ENCODE measurements around the gene FCSK. TPM values are rescaled to one million over a fixed set of nuclear protein-coding genes. Genes with fewer than 3 reads are reported as not detected.

Gene FCSK
- total and polyA plus RNA-seq, 2 of the 13 experiments (the other 11 are each of a cell fraction or from before 2014, with no cell fraction given), result 9.1 to 19.2 TPM

DNA sequence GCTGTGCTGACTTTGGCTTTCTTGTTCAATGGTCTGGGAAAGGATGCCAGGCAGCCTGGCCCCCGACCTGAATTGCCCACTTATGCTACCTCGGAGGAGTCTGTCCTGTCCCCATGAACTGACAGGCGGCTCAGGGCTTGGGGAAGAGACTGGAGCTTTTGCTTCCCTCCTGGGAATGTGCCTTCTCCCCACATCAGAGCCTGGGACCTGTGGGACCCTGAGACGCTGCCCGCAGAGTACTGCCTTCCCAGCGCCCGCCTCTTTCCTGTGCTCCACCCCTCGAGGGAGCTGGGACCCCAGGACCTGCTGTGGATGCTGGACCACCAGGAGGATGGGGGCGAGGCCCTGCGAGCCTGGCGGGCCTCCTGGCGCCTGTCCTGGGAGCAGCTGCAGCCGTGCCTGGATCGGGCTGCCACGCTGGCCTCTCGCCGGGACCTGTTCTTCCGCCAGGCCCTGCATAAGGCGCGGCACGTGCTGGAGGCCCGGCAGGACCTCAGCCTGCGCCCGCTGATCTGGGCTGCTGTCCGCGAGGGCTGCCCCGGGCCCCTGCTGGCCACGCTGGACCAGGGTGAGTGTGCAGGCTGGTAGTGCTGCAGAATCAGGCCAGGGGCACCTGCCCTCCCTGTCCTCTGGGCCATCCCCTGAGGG is 18.5 kb downstream of the FCSK start (continued):
- TF ChIP-seq, protein P1, sequence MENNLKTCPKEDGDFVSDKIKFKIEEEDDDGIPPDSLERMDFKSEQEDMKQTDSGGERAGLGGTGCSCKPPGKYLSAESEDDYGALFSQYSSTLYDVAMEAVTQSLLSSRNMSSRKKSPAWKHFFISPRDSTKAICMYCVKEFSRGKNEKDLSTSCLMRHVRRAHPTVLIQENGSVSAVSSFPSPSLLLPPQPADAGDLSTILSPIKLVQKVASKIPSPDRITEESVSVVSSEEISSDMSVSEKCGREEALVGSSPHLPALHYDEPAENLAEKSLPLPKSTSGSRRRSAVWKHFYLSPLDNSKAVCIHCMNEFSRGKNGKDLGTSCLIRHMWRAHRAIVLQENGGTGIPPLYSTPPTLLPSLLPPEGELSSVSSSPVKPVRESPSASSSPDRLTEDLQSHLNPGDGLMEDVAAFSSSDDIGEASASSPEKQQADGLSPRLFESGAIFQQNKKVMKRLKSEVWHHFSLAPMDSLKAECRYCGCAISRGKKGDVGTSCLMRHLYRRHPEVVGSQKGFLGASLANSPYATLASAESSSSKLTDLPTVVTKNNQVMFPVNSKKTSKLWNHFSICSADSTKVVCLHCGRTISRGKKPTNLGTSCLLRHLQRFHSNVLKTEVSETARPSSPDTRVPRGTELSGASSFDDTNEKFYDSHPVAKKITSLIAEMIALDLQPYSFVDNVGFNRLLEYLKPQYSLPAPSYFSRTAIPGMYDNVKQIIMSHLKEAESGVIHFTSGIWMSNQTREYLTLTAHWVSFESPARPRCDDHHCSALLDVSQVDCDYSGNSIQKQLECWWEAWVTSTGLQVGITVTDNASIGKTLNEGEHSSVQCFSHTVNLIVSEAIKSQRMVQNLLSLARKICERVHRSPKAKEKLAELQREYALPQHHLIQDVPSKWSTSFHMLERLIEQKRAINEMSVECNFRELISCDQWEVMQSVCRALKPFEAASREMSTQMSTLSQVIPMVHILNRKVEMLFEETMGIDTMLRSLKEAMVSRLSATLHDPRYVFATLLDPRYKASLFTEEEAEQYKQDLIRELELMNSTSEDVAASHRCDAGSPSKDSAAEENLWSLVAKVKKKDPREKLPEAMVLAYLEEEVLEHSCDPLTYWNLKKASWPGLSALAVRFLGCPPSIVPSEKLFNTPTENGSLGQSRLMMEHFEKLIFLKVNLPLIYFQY (CRISPR knock-in tag; IDR thresholded peaks at IDR 0.05; ENCODE audit: borderline replicate concordance), result no peak
- TF ChIP-seq LCORL (IDR thresholded peaks at IDR 0.05) (no peak), LCORL (CRISPR knock-in tag; IDR thresholded peaks at IDR 0.05) (no peak), ZNF781 (CRISPR knock-in tag; IDR thresholded peaks at IDR 0.05; ENCODE audit: borderline replicate concordance, not compliant biosample characterization) (no peak), ZFP41 (CRISPR knock-in tag; IDR thresholded peaks at IDR 0.05; ENCODE audit: borderline replicate concordance) (no peak)
- TF ChIP-seq, protein P2, sequence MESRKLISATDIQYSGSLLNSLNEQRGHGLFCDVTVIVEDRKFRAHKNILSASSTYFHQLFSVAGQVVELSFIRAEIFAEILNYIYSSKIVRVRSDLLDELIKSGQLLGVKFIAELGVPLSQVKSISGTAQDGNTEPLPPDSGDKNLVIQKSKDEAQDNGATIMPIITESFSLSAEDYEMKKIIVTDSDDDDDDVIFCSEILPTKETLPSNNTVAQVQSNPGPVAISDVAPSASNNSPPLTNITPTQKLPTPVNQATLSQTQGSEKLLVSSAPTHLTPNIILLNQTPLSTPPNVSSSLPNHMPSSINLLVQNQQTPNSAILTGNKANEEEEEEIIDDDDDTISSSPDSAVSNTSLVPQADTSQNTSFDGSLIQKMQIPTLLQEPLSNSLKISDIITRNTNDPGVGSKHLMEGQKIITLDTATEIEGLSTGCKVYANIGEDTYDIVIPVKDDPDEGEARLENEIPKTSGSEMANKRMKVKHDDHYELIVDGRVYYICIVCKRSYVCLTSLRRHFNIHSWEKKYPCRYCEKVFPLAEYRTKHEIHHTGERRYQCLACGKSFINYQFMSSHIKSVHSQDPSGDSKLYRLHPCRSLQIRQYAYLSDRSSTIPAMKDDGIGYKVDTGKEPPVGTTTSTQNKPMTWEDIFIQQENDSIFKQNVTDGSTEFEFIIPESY (CRISPR knock-in tag; IDR thresholded peaks at IDR 0.05), result peak; percentile 48; the same call in 1 of the 2 replicates

Measured in HepG2 (cell line).